Measurements from ENCODE around the gene SPEM1. TPM values are rescaled to one million over a fixed set of nuclear protein-coding genes. Genes with fewer than 3 reads are reported as not detected.

Gene SPEM1
- total and polyA plus RNA-seq, 12 donors: not detected

DNA sequence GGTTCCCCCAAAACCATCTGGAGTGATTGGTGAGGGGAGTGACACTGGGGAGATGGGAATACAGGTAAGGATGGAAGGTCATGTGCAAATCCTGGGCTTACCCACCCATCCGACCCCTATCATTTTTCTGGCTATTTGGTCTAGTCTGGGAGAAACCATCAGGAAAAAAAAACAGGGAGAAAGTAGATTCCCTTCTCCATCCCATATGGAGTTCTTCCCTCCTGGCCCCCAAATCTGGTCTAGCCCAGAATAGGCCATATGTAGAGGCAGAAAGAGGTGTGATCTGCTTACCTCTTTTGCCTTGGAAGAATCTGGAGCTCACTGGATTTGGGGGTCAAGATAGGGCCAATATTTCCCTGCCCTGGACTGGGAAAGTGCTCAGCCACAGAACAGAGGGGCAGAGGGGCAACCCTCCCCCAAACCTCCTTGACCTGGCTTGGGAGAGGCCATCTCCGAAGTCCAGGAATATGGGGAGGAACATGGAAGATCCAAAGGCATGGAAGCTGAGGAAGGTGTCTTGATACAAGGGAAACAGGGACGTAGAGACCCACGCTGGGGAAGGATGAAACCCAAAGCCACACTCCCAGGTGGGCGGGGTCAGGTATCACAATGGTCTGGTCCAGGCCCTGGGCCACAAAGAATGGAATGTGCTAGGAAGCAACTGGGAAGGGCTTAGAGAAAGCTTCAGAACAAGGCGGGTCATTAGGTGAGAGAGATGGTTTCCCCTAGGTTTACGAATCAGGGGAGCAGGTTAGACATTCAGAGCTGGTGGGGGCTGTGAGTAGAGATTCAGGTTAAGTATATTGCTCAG is 40.9 kb downstream of the SPEM1 start:
- TF ChIP-seq, protein P1, sequence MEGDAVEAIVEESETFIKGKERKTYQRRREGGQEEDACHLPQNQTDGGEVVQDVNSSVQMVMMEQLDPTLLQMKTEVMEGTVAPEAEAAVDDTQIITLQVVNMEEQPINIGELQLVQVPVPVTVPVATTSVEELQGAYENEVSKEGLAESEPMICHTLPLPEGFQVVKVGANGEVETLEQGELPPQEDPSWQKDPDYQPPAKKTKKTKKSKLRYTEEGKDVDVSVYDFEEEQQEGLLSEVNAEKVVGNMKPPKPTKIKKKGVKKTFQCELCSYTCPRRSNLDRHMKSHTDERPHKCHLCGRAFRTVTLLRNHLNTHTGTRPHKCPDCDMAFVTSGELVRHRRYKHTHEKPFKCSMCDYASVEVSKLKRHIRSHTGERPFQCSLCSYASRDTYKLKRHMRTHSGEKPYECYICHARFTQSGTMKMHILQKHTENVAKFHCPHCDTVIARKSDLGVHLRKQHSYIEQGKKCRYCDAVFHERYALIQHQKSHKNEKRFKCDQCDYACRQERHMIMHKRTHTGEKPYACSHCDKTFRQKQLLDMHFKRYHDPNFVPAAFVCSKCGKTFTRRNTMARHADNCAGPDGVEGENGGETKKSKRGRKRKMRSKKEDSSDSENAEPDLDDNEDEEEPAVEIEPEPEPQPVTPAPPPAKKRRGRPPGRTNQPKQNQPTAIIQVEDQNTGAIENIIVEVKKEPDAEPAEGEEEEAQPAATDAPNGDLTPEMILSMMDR (IDR thresholded peaks at IDR 0.05): no peak
- H3K36me3 ChIP-seq: peaks cover 0 to 48% (median 7%) of the 10 kb centered on the region in 9 donors
- H3K27me3 ChIP-seq: no peaks in the 10 kb centered on the region
- DNase-seq (no peak), ATAC-seq (no peak)
- no peaks in the 10 kb centered on the region for H3K9me3 ChIP-seq
- intact Hi-C loops (cut with DNase I): no loop called here
- H3K4me1 ChIP-seq: peaks cover 3 to 17% (median 7%) of the 10 kb centered on the region in 9 donors
- no peak overlapping the region for H3K4me3 ChIP-seq
- no peak overlapping the region for H3K27ac ChIP-seq
- WGBS, 2 donors: 94% methylated on average over 7 of the region's 7 CpGs

GRCh38 chr17:7462474-7463371 is 42.6 kb downstream of the SPEM1 start:
- intact Hi-C loops (cut with DNase I): no loop called here
- 92% methylated on average over 43 to 44 of the region's 44 CpGs for WGBS, 2 donors
- no peak for DNase-seq
- Histone ChIP-seq H3K27ac (no peak overlapping the region), H3K36me3 (peaks cover 0 to 58% (median 7%) of the 10 kb centered on the region in 9 donors), H3K4me1 (peaks cover 8 to 24% (median 20%) of the 10 kb centered on the region in 9 donors), H3K27me3 (no peaks in the 10 kb centered on the region), H3K4me3 (no peak overlapping the region), H3K9me3 (no peaks in the 10 kb centered on the region)
- TF ChIP-seq, protein P1 (IDR thresholded peaks at IDR 0.05): no peak
- peak in 1 of 8 donors; percentile 17 for ATAC-seq

GRCh38 chr17:7463372-7463846 is 43.3 kb downstream of the SPEM1 start:
- Histone ChIP-seq H3K4me3 (no peak overlapping the region), H3K4me1 (peaks cover 8 to 30% (median 26%) of the 10 kb centered on the region in 9 donors), H3K27ac (no peak overlapping the region), H3K9me3 (no peaks in the 10 kb centered on the region), H3K36me3 (peaks cover 0 to 60% (median 7%) of the 10 kb centered on the region in 9 donors), H3K27me3 (no peaks in the 10 kb centered on the region)
- TF ChIP-seq, protein P1 (IDR thresholded peaks at IDR 0.05): no peak
- ATAC-seq (no peak), DNase-seq (no peak)
- WGBS, 2 donors: 85 to 86% methylated on average over 14 of the region's 14 CpGs
- intact Hi-C loops (cut with DNase I): no loop called here

DNA sequence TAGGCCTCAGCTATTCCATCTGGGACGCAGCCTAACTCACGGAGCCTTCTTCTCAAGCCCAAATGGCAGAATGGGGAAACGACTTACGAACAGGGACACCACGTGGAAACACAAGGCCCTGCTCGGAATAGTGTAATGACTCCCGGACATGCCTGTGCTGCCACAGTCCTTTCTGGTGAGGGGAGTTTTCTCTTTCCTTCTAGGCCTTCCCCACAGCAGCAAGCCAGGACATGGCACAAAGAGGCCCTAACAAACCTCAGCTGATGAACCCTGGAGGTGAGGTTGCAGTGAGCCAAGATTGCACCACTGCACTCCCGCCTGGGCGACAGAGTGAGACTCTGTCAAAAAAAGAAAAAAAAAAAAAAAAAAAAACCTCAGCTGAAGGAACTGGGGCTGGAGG is 44.0 kb downstream of the SPEM1 start:
- no peak for ATAC-seq
- no peak for DNase-seq
- Histone ChIP-seq H3K4me1 (peaks cover 8 to 32% (median 31%) of the 10 kb centered on the region in 9 donors), H3K9me3 (no peaks in the 10 kb centered on the region), H3K36me3 (peaks cover 0 to 63% (median 7%) of the 10 kb centered on the region in 9 donors), H3K4me3 (no peak overlapping the region), H3K27me3 (no peaks in the 10 kb centered on the region), H3K27ac (no peak overlapping the region)
- TF ChIP-seq, protein P1 (IDR thresholded peaks at IDR 0.05): no peak
- WGBS, 2 donors: 91 to 95% methylated on average over 9 of the region's 9 CpGs
- intact Hi-C loops (cut with DNase I): no loop called here

All from heart right ventricle (tissue), 16 donors.